ENCODE measurements around the gene KLHL25.

KLHL25 gene

GRCh38 chr15:85771781-85772445 lies 22.8 kb downstream of the KLHL25 start:
- TF ChIP-seq CTCF (IDR thresholded peaks at IDR 0.05; ENCODE audit: low read depth, low read length, missing control alignments), result no peak
- H3K4me3 ChIP-seq (ENCODE audit: low read depth, low read length), result no peak overlapping the region
- no peak for DNase-seq (ENCODE audit: low read depth)
- in situ Hi-C loops (cut with HindIII; ENCODE audit: low sequenced_read_pairs), result no loop called here

GRCh38 chr15:85771271-85771670 lies 23.5 kb downstream of the KLHL25 start:
- no peak overlapping the region for H3K4me3 ChIP-seq (ENCODE audit: low read depth, low read length)
- in situ Hi-C loops (cut with HindIII; ENCODE audit: low sequenced_read_pairs), result no loop called here
- no peak for DNase-seq (ENCODE audit: low read depth)
- TF ChIP-seq CTCF (IDR thresholded peaks at IDR 0.05; ENCODE audit: low read depth, low read length, missing control alignments), result no peak

- TF ChIP-seq CTCF (IDR thresholded peaks at IDR 0.05; ENCODE audit: low read depth, low read length, missing control alignments), result no peak
- in situ Hi-C loops (cut with HindIII; ENCODE audit: low sequenced_read_pairs), result no loop called here
- H3K4me3 ChIP-seq (ENCODE audit: low read depth, low read length), result no peak overlapping the region
- DNase-seq (ENCODE audit: low read depth), result no peak
Observed at GRCh38 chr15:85770096-85771041, 24.4 kb downstream of the KLHL25 start.

DNA sequence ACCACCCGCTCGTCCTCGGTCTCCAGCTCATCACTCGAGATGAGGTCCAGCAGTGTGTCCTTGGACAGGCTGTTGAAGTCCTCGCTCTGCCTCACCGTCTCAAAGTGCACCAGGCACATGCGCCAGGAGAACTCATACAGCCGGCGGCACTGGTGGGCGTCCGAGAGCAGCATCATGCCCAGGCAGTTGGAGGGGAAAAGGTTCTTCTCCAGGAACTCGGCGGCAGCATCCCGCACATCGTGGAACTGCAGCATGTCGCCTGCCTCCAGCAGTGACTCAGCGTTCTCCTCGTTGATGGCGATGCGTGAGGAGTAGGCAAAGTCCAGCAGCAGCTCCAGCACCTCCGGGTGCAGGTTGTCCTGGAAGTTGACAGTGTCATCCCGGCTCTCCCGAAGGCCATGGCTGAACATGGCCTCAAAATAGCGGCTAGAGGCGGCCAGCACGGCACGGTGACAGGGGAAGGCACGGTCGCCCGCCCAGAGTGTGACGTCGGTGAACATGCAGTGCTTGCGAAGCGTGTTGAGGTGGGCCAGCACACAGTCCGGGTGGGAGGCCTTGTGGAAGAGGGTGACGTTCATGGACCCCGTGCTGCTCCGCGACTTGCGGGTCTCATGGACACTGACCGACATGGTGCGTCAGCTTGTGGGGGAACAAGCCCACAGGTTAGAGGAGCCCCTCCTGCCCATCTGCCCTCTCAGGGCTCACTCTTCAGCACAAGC lies 25.4 kb downstream of the KLHL25 start:
- in situ Hi-C loops (cut with HindIII; ENCODE audit: low sequenced_read_pairs), result no loop called here
- H3K4me3 ChIP-seq (ENCODE audit: low read depth, low read length), result no peak overlapping the region
- TF ChIP-seq CTCF (IDR thresholded peaks at IDR 0.05; ENCODE audit: low read depth, low read length, missing control alignments), result no peak
- no peak for DNase-seq (ENCODE audit: low read depth)

DNA sequence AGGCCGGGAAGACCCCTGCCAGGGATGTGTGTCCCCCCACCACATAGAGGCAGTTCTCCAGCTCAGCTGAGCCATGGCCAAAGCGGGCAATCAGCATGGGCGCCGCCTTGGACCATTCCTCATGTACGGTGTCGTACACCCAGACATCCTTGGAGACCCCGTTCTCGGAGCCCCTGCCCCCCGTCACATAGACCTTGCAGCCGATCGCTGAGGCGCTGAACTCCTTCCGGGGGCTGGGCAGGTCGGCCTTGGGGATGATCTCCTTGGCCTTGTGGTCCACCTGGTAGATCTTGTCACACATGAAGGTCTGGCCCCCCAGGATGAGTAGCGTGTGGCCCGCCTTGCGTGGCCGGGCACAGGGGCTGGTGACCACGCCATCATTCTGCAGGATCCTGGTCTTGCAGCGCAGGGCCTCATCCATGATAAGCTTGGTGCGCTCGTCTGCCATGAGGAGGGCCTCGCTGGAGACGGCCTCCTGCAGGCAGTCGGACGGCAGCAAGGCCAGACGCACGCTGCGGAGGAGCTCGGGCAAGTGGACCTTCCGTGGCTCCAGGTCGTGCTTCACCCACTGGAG lies 26.0 kb downstream of the KLHL25 start:
- TF ChIP-seq CTCF (IDR thresholded peaks at IDR 0.05; ENCODE audit: low read depth, low read length, missing control alignments), result no peak
- no peak overlapping the region for H3K4me3 ChIP-seq (ENCODE audit: low read depth, low read length)
- in situ Hi-C loops (cut with HindIII; ENCODE audit: low sequenced_read_pairs), result no loop called here
- no peak for DNase-seq (ENCODE audit: low read depth)
